HepG2 (cell line): ENCODE data around the gene WIF1. TPM values are rescaled to one million over a fixed set of nuclear protein-coding genes. Genes with fewer than 3 reads are reported as not detected.

Source experiments
- ATRX ChIP-seq: sonication (generic); formaldehyde crosslinking; IDR thresholded peaks from 2 replicates; pipeline ENCODE4 v1.4.0; 2020; ENCODE audit warnings: missing genetic modification reagents, borderline replicate concordance
- MAFF ChIP-seq: IDR thresholded peaks from 2 replicates; pipeline ENCODE4 v1.6.1; 2011; ENCODE audit warnings: low read depth, low read length, improper control_type of control experiment
- NFIB ChIP-seq: sonication (generic); formaldehyde crosslinking; IDR thresholded peaks from 2 replicates; pipeline ENCODE4 v1.9.0; 2021; ENCODE audit warnings: missing genetic modification reagents, mild to moderate bottlenecking, borderline replicate concordance
- RFX1 ChIP-seq: fragments of 450-650 bp; IDR thresholded peaks from 2 replicates; pipeline ENCODE4 v1.6.1; 2017
- SAP130 ChIP-seq: IDR thresholded peaks from 2 replicates; pipeline ENCODE4 v1.6.1; 2016; ENCODE audit warnings: low read depth
- SKI ChIP-seq: fragments of 450-650 bp; IDR thresholded peaks from one replicate; pipeline ENCODE4 v1.6.1; 2018; ENCODE audit warnings: mild to moderate bottlenecking; ENCODE audit not compliant: partially characterized antibody
- TBX3 ChIP-seq: fragments of 450-650 bp; IDR thresholded peaks from 2 replicates; pipeline ENCODE4 v1.6.1; 2017; ENCODE audit warnings: antibody characterized with exemption, mild to moderate bottlenecking, inconsistent platforms, borderline replicate concordance
- TOE1 ChIP-seq: sonication (generic); formaldehyde crosslinking; IDR thresholded peaks from 2 replicates; pipeline ENCODE4 v1.4.0; 2020; ENCODE audit warnings: mild to moderate bottlenecking, missing genetic modification reagents
- ZBTB3 ChIP-seq: sonication (generic); formaldehyde crosslinking; IDR thresholded peaks from 2 replicates; pipeline ENCODE4 v1.4.0; 2020; ENCODE audit warnings: low read depth, mild to moderate bottlenecking, moderate library complexity, missing genetic modification reagents, borderline replicate concordance
- ZIK1 ChIP-seq: sonication (generic); formaldehyde crosslinking; IDR thresholded peaks from 2 replicates; pipeline ENCODE4 v1.5.0; 2020; ENCODE audit warnings: mild to moderate bottlenecking, low read depth, missing genetic modification reagents, borderline replicate concordance
- ZNF160 ChIP-seq: sonication (generic); formaldehyde crosslinking; IDR thresholded peaks from 2 replicates; pipeline ENCODE4 v1.8.0; 2022; ENCODE audit warnings: mild to moderate bottlenecking, inconsistent platforms, missing genetic modification reagents
- ZNF549 ChIP-seq: sonication (generic); formaldehyde crosslinking; IDR thresholded peaks from 2 replicates; pipeline ENCODE4 v1.5.0; 2020; ENCODE audit warnings: missing genetic modification reagents
- ZNF703 ChIP-seq: sonication (generic); formaldehyde crosslinking; IDR thresholded peaks from 2 replicates; pipeline ENCODE4 v1.5.1; 2020; ENCODE audit warnings: missing genetic modification reagents, mild to moderate bottlenecking, moderate library complexity, borderline replicate concordance
- ZNF724P ChIP-seq: sonication (generic); formaldehyde crosslinking; IDR thresholded peaks from 2 replicates; pipeline ENCODE4 v1.8.0; 2022; ENCODE audit warnings: missing genetic modification reagents, borderline replicate concordance
- ZNF780A ChIP-seq: sonication (generic); formaldehyde crosslinking; IDR thresholded peaks from 2 replicates; pipeline ENCODE4 v1.8.0; 2022; ENCODE audit warnings: mild to moderate bottlenecking, missing genetic modification reagents, moderate library complexity
- polyA plus RNA-seq, 8 experiments: library from polyadenylated mRNA; depleted of rRNA in 3 of 8; stranded (reverse) in 7 of 8; unstranded in 1 of 8; fragments of >200 nt; fragmentation: Illumina TruSeq in 4 of 8; extraction: Trizol in 4 of 8; gene quantifications; 2 replicates each; pipeline versions ENCODE4 v1.2.1 to v1.2.3, GENCODE V29; 2011 to 2016; ENCODE audit warnings: low read depth in 4 of 8, missing spikeins in 1 of 8, mixed read lengths in 1 of 8; ENCODE audit not compliant: insufficient read depth in 1 of 8
- total RNA-seq, 5 experiments: library from RNA; depleted of rRNA; stranded (reverse); fragments of >200 nt; fragmentation: Illumina TruSeq; extraction: Trizol; gene quantifications; 2 replicates each; pipeline ENCODE4 v1.2.3, GENCODE V29; 2016; ENCODE audit warnings: low read depth in 1 of 5
- TF ChIP-seq, protein P1 (sequence below): IDR thresholded peaks from 2 replicates; pipeline ENCODE4 v1.6.1; 2016; ENCODE audit warnings: missing compliant biosample characterization, missing genetic modification reagents, borderline replicate concordance
- TF ChIP-seq, protein P2 (sequence below): sonication (generic); formaldehyde crosslinking; IDR thresholded peaks from 2 replicates; pipeline ENCODE4 v1.9.0; 2021; ENCODE audit warnings: missing genetic modification reagents, borderline replicate concordance
- TF ChIP-seq, protein P3 (sequence below): sonication (generic); formaldehyde crosslinking; IDR thresholded peaks from 2 replicates; pipeline ENCODE4 v1.4.0; 2020; ENCODE audit warnings: missing genetic modification reagents
- TF ChIP-seq, protein P4 (sequence below): sonication (generic); formaldehyde crosslinking; IDR thresholded peaks from 2 replicates; pipeline ENCODE4 v1.5.0; 2020; ENCODE audit warnings: mild to moderate bottlenecking, missing genetic modification reagents, borderline replicate concordance

WIF1 gene
- total and polyA plus RNA-seq, 2 of the 13 experiments (the other 11 are each of a cell fraction or from before 2014, with no cell fraction given): not detected

DNA sequence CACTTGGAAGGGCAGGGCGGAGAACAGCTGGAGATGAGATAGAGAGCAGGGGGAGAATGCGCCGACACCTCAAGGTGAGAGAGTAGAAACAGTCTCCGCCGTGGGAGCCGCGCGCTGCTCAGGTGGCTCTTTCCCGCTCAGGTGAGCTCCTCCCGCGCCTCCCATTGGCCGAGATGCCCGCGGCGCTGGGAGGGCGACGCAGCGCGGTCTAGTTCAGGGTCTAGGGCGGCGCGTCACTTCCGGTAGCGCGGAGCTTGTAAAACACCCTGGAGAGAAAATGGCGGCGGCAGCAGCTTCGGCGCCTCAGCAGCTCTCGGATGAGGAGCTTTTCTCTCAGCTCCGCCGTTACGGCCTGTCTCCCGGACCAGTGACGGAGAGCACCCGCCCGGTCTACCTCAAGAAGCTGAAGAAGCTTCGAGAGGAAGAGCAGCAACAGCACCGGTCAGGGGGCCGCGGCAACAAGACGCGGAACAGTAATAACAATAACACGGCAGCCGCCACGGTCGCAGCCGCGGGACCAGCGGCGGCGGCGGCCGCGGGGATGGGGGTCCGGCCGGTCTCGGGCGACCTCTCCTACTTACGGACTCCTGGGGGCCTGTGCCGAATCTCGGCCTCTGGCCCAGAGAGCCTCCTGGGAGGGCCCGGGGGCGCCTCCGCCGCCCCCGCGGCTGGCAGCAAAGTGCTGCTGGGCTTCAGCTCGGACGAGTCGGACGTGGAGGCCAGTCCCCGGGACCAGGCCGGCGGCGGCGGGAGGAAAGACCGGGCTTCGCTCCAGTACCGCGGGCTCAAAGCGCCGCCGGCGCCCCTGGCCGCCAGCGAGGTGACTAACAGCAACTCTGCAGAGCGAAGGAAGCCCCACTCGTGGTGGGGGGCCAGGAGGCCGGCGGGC, 48.5 kb upstream of the WIF1 start, which contains the start of gene LEMD3 (continued):
- TF ChIP-seq ZIK1 (CRISPR knock-in tag): peak; percentile 100
- TF ChIP-seq TOE1 (CRISPR knock-in tag): peak; percentile 98
- TF ChIP-seq, protein P1, sequence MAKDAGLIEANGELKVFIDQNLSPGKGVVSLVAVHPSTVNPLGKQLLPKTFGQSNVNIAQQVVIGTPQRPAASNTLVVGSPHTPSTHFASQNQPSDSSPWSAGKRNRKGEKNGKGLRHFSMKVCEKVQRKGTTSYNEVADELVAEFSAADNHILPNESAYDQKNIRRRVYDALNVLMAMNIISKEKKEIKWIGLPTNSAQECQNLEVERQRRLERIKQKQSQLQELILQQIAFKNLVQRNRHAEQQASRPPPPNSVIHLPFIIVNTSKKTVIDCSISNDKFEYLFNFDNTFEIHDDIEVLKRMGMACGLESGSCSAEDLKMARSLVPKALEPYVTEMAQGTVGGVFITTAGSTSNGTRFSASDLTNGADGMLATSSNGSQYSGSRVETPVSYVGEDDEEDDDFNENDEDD: peak; percentile 100
- TF ChIP-seq SKI: peak; percentile 82
- TF ChIP-seq ZBTB3 (CRISPR knock-in tag): peak; percentile 89; the same call in 1 of the 2 replicates
- TF ChIP-seq RFX1: no peak
- TF ChIP-seq ZNF549 (CRISPR knock-in tag): no peak
- TF ChIP-seq, protein P2, sequence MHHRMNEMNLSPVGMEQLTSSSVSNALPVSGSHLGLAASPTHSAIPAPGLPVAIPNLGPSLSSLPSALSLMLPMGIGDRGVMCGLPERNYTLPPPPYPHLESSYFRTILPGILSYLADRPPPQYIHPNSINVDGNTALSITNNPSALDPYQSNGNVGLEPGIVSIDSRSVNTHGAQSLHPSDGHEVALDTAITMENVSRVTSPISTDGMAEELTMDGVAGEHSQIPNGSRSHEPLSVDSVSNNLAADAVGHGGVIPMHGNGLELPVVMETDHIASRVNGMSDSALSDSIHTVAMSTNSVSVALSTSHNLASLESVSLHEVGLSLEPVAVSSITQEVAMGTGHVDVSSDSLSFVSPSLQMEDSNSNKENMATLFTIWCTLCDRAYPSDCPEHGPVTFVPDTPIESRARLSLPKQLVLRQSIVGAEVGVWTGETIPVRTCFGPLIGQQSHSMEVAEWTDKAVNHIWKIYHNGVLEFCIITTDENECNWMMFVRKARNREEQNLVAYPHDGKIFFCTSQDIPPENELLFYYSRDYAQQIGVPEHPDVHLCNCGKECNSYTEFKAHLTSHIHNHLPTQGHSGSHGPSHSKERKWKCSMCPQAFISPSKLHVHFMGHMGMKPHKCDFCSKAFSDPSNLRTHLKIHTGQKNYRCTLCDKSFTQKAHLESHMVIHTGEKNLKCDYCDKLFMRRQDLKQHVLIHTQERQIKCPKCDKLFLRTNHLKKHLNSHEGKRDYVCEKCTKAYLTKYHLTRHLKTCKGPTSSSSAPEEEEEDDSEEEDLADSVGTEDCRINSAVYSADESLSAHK (CRISPR knock-in tag): peak; percentile 89; the same call in 1 of the 2 replicates
- TF ChIP-seq SAP130: peak; percentile 72
- TF ChIP-seq, protein P3, sequence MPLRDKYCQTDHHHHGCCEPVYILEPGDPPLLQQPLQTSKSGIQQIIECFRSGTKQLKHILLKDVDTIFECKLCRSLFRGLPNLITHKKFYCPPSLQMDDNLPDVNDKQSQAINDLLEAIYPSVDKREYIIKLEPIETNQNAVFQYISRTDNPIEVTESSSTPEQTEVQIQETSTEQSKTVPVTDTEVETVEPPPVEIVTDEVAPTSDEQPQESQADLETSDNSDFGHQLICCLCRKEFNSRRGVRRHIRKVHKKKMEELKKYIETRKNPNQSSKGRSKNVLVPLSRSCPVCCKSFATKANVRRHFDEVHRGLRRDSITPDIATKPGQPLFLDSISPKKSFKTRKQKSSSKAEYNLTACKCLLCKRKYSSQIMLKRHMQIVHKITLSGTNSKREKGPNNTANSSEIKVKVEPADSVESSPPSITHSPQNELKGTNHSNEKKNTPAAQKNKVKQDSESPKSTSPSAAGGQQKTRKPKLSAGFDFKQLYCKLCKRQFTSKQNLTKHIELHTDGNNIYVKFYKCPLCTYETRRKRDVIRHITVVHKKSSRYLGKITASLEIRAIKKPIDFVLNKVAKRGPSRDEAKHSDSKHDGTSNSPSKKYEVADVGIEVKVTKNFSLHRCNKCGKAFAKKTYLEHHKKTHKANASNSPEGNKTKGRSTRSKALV: peak; percentile 87
- TF ChIP-seq MAFF: no peak
- TF ChIP-seq ZNF780A: peak; percentile 97
- TF ChIP-seq TBX3: peak; percentile 72
- peak; percentile 92 for TF ChIP-seq ZNF703 (CRISPR knock-in tag)
- TF ChIP-seq ATRX (CRISPR knock-in tag): 0 out of 2 replicates have a peak, but pooled peaks have one; percentile 76
- TF ChIP-seq ZNF160: peak; percentile 97
- TF ChIP-seq ZNF724P (CRISPR knock-in tag): peak; percentile 99
- TF ChIP-seq NFIB (CRISPR knock-in tag): peak; percentile 99
- TF ChIP-seq, protein P4, sequence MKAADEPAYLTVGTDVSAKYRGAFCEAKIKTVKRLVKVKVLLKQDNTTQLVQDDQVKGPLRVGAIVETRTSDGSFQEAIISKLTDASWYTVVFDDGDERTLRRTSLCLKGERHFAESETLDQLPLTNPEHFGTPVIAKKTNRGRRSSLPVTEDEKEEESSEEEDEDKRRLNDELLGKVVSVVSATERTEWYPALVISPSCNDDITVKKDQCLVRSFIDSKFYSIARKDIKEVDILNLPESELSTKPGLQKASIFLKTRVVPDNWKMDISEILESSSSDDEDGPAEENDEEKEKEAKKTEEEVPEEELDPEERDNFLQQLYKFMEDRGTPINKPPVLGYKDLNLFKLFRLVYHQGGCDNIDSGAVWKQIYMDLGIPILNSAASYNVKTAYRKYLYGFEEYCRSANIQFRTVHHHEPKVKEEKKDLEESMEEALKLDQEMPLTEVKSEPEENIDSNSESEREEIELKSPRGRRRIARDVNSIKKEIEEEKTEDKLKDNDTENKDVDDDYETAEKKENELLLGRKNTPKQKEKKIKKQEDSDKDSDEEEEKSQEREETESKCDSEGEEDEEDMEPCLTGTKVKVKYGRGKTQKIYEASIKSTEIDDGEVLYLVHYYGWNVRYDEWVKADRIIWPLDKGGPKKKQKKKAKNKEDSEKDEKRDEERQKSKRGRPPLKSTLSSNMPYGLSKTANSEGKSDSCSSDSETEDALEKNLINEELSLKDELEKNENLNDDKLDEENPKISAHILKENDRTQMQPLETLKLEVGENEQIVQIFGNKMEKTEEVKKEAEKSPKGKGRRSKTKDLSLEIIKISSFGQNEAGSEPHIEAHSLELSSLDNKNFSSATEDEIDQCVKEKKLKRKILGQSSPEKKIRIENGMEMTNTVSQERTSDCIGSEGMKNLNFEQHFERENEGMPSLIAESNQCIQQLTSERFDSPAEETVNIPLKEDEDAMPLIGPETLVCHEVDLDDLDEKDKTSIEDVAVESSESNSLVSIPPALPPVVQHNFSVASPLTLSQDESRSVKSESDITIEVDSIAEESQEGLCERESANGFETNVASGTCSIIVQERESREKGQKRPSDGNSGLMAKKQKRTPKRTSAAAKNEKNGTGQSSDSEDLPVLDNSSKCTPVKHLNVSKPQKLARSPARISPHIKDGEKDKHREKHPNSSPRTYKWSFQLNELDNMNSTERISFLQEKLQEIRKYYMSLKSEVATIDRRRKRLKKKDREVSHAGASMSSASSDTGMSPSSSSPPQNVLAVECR: peak; percentile 70; the same call in 1 of the 2 replicates
